GM13976 (cell line): ENCODE data around the gene SYNE2.

Experiments
- DNase-seq: peaks from one replicate; pipeline ENCODE4 v3.0.0; 2012; ENCODE audit warnings: low spot score
- in situ Hi-C: fragments of 300-500 bp; cut with MboI; formaldehyde crosslinking; loops from one replicate; pipeline ENCODE4 v1.12.0; 2022; ENCODE audit warnings: low sequenced_read_pairs, mixed read lengths, inconsistent platforms; ENCODE audit not compliant: unreplicated experiment
- TF ChIP-seq, protein P1 (sequence below): IDR thresholded peaks from 2 replicates; pipeline ENCODE4 v1.5.1; 2012; ENCODE audit warnings: borderline replicate concordance, mild to moderate bottlenecking; ENCODE audit not compliant: insufficient read depth; ENCODE audit errors: extremely low read depth, missing control alignments, control extremely low read depth

Gene SYNE2

DNA sequence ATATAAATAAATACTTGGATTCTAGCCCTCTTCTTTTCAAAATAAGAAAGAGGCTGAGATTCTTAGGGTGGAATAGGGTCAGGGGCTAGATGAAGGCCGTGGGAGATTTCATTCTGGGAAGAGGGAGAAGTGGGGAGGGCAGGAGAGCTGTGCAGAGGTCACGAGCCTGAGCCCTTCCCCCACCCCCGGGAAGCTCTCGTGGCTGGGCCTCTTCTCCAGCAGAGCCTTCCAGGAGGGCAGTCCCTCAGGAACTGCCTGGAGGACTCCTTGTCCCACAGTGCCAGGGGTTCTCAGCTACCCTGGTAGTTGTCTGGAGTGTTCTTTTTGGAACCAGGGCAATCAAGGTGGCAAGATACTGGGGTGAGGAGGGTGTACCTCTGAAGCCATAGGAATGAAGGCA, 347.4 kb downstream of the SYNE2 start:
- TF ChIP-seq, protein P1, sequence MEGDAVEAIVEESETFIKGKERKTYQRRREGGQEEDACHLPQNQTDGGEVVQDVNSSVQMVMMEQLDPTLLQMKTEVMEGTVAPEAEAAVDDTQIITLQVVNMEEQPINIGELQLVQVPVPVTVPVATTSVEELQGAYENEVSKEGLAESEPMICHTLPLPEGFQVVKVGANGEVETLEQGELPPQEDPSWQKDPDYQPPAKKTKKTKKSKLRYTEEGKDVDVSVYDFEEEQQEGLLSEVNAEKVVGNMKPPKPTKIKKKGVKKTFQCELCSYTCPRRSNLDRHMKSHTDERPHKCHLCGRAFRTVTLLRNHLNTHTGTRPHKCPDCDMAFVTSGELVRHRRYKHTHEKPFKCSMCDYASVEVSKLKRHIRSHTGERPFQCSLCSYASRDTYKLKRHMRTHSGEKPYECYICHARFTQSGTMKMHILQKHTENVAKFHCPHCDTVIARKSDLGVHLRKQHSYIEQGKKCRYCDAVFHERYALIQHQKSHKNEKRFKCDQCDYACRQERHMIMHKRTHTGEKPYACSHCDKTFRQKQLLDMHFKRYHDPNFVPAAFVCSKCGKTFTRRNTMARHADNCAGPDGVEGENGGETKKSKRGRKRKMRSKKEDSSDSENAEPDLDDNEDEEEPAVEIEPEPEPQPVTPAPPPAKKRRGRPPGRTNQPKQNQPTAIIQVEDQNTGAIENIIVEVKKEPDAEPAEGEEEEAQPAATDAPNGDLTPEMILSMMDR: no peak
- DNase-seq: no peak
- in situ Hi-C loops: no loop called here

DNA sequence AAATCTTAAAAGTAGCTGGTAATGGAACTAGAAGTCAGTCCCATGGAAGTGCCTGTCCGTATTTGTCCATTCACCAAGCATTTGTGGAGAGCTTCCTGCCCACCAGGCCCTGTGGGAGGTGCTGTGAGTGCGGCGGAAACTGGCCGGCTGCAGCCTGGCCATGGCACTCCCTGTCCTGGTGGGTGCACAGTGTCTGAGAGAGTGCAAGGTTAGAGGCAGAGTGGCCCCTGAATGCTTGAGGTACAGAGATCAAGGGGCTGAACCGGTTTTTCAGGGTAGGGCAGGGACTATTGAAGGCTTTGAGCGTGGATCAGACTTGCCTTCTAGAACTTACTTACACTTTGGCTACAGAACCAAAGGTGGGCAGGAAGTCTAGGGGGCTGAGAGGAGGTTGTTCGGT, 348.5 kb downstream of the SYNE2 start:
- in situ Hi-C loops: no loop called here
- TF ChIP-seq, protein P1: no peak
- no peak for DNase-seq

- TF ChIP-seq, protein P1: no peak
- DNase-seq: no peak
- in situ Hi-C loops: no loop called here
These were observed 349.2 kb downstream of the SYNE2 start for GRCh38 chr14:64201921-64202545.

DNA sequence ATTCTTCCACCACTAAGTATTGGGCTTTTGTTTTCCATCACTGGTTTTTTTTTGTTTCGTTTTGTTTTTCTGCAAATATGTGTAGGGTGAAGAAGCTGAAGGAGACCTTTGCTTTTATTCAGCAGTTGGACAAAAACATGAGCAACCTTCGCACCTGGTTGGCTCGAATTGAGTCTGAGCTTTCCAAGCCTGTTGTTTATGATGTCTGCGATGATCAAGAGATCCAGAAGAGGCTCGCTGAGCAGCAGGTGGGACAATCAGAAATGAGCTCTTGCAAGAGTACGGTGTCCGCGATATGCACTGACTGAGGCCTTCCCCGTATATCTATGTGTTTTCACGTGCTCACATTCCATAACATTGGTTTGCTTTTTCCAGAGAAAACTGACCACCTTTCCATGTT, 349.9 kb downstream of the SYNE2 start:
- no peak for DNase-seq
- in situ Hi-C loops: no loop called here
- TF ChIP-seq, protein P1: no peak

DNA sequence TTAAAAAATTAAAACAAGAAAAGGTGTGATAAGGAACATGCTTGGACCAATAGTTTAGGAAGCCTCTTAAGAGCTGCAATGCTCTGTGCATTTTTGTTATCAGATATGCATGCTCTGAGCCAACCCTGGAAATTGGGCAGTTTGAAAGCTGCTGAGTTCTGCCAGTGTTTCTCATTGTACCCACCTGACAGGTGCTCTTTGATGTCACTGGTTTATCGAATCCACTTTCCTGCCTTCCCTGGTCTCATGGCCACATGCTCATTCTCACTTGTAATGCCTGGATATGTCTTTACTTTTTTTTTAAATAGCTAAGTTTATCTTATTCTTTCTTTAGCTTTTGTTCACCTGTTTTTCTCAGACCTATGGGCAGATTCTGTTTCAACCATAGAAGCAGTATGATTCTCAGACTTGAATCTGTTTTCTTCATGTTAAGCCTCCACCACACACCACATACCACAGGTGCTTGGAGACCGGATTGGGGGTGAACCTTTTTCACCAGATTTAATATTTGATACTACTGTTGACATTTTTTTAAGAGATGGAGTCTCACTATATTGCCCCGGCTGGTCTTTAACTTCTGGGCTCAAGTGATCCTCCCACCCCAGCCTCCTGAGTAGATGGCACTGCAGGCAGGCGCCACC, 350.7 kb downstream of the SYNE2 start:
- no peak for DNase-seq
- in situ Hi-C loops: no loop called here
- TF ChIP-seq, protein P1: no peak

DNA sequence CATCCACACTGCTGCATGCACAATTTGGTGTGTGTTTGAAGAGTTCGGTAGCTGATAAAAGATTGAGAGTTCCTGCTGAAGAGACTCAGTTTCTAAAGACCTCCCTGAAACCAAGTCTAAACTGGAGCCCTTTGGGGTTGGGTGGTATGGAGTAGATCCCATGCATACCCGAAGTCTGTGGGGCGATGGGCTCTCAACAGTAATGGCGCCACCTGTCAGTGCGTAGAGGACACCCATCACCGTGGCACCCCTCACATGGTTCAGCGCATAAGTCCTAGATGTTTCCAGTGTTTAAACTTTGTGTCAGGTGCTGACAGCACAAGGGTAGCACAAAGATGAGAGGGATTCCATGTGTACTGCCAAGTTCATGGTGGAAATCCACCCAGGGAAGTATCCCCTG, 355.5 kb downstream of the SYNE2 start:
- DNase-seq: no peak
- in situ Hi-C loops: no loop called here
- TF ChIP-seq, protein P1: no peak

DNA sequence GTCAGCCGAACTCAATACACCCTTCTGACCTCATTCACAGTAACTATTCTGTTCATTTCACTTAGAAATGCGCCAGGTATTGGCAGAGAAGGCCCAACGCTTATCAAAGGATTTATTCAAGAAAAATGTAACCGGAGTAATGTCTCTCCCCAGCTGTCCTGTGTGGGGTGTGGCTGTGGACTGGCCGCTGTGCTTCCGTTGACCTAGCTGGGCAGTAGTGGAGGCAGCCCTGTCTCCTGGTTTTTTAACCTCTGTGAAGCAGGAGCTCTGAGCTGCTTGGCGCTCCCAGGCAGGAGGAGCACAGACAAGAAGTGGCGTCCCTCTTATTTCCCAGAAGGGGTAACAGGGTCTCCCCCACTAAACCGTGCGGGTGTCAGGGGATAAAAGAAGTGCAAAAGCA, 356.2 kb downstream of the SYNE2 start:
- in situ Hi-C loops: no loop called here

More for the DNA sequence above, 356.2 kb downstream of the SYNE2 start:
- DNase-seq: no peak
- TF ChIP-seq, protein P1: no peak
